HG03064 (cell line): ENCODE data around the gene VPS25.
"Not testable (repeated sequence)": the region's sequence is repeated elsewhere in the genome, so short reads cannot be mapped to it uniquely, and the experiment has no call there.

Experiments
- ATAC-seq: cut with Tn5 transposase; IDR thresholded peaks from one replicate; pipeline ENCODE4 v1.9.1; 2021; ENCODE audit warnings: low read depth; ENCODE audit not compliant: unreplicated experiment

The VPS25 gene

GRCh38 chr17:42767512-42767911 is 5.7 kb upstream of the VPS25 start:
- no peak for ATAC-seq

- not testable (repeated sequence) for ATAC-seq
Measured at GRCh38 chr17:42768006-42768405, 5.2 kb upstream of the VPS25 start.

GRCh38 chr17:42769964-42770363 is 3.3 kb upstream of the VPS25 start:
- not testable (repeated sequence) for ATAC-seq

GRCh38 chr17:42772945-42773289 is 332 bp upstream of the VPS25 start:
- no peak for ATAC-seq

- ATAC-seq, result no peak
Measured at GRCh38 chr17:42774066-42774745, 957 bp downstream of the VPS25 start.

GRCh38 chr17:42775534-42776098 is 2.4 kb downstream of the VPS25 start:
- no peak for ATAC-seq

- ATAC-seq, result no peak
Measured at GRCh38 chr17:42778570-42778969, 5.3 kb downstream of the VPS25 start.

GRCh38 chr17:42779304-42779935 is 6.2 kb downstream of the VPS25 start:
- ATAC-seq, result no peak

- ATAC-seq, result no peak
Measured at GRCh38 chr17:42779936-42780850, 6.9 kb downstream of the VPS25 start, which contains the start of gene WNK4. TSS of gene WNK4 (plus strand) at chr17:42780610. CDS start at chr17:42780699, 89 bp downstream.

- ATAC-seq, result no peak
Measured at GRCh38 chr17:42780851-42781638, 7.8 kb downstream of the VPS25 start.

GRCh38 chr17:42781639-42782165 is 8.5 kb downstream of the VPS25 start:
- no peak for ATAC-seq

- no peak for ATAC-seq
Measured at GRCh38 chr17:42782166-42783061, 9.2 kb downstream of the VPS25 start.

GRCh38 chr17:42783062-42783790 is 10.0 kb downstream of the VPS25 start:
- ATAC-seq, result no peak

GRCh38 chr17:42783791-42784138 is 10.5 kb downstream of the VPS25 start:
- no peak for ATAC-seq

- no peak for ATAC-seq
Measured at GRCh38 chr17:42784409-42784808, 11.2 kb downstream of the VPS25 start.

- no peak for ATAC-seq
Measured at GRCh38 chr17:42784811-42785592, 11.8 kb downstream of the VPS25 start.

GRCh38 chr17:42787266-42787665 is 14.0 kb downstream of the VPS25 start:
- no peak for ATAC-seq

- no peak for ATAC-seq
Measured at GRCh38 chr17:42791948-42792347, 18.7 kb downstream of the VPS25 start.
